HL-60 (cell line): Measurements from ENCODE around the gene DIP2C.
"Not testable (repeated sequence)": the region's sequence is repeated elsewhere in the genome, so short reads cannot be mapped to it uniquely, and the experiment has no call there.

Source experiments
- DNase-seq, 2 experiments: peaks; one replicate each; pipeline ENCODE4 v3.0.0-alpha.2; 2010 to 2020; ENCODE audit warnings: low read depth in 1 of 2, low spot score in 1 of 2
- H3K27ac ChIP-seq: fragments of 250-450 bp; sonication (Bioruptor Pico); replicated peaks from 2 replicates; pipeline ENCODE4 v1.5.1; 2020; ENCODE audit warnings: mild to moderate bottlenecking, moderate library complexity
- H3K27me3 ChIP-seq: fragments of 250-450 bp; sonication (Bioruptor Pico); 2 replicates; pipeline ENCODE4 v1.5.1; 2021; ENCODE audit warnings: mild to moderate bottlenecking, moderate library complexity; ENCODE audit not compliant: insufficient read depth, poor library complexity, severe bottlenecking
- H3K4me3 ChIP-seq: replicated peaks from 2 replicates; pipeline ENCODE4 v1.5.1; 2011; ENCODE audit warnings: mild to moderate bottlenecking, control low read depth, low read length; ENCODE audit not compliant: insufficient read depth
- GABPA ChIP-seq: IDR thresholded peaks from 2 replicates; pipeline ENCODE4 v1.6.1; 2012; ENCODE audit warnings: low read depth
- POLR2AphosphoS5 ChIP-seq: IDR thresholded peaks from 2 replicates; pipeline ENCODE4 v1.6.1; 2012; ENCODE audit warnings: low read depth
- SPI1 ChIP-seq: IDR thresholded peaks from 2 replicates; pipeline ENCODE4 v1.6.1; 2012; ENCODE audit warnings: low read depth, mild to moderate bottlenecking, borderline replicate concordance
- TF ChIP-seq, protein P1 (sequence below): IDR thresholded peaks from 2 replicates; pipeline ENCODE4 v1.6.1; 2012; ENCODE audit warnings: low read depth; ENCODE audit not compliant: insufficient replicate concordance
- TF ChIP-seq, protein P2 (sequence below): IDR thresholded peaks from one replicate; pipeline ENCODE4 v1.5.1; 2011; ENCODE audit warnings: low read length, control low read depth, inconsistent platforms; ENCODE audit not compliant: insufficient read depth

Gene DIP2C

DNA sequence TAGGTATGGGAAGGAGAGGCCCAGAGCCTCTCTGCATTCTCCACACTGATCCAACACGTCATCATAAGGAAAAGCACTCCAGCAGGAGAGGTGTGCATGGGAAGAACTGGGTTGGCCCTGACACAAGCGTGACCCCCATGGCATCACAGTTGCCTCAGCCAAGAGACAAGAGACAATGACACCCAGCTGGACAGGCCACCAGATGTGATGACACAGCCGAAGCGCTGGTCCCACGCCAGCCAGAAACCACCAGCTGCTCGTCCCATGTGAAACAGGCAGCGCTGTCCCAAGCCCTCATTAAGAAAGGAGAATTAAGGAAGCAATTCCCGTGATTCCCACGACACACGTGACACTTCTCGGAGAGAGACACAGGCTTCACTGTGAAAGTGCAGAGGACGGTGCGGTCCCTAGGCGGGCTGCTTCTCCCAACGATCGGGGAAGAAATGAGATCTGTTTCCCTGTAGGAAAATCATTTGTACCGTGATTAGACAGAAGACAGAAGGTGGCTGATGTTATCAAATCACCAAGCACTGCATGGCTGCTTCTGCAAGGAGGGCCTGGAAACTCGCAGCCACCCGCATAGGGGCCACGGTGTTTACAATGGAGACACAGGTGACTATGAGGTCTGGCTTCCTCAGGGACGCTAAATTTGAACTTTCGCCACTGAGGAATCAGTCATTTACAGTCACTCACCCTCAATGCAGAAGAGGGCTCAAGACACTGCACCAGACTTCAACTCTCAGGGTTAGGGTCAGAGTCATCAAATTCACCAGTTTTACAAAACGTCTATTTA, 74.5 kb downstream of the DIP2C start:
- no peak overlapping the region for H3K27ac ChIP-seq
- no peak overlapping the region for H3K4me3 ChIP-seq
- no peaks in the 10 kb centered on the region for H3K27me3 ChIP-seq
- DNase-seq, result no peak
- TF ChIP-seq, protein P1, sequence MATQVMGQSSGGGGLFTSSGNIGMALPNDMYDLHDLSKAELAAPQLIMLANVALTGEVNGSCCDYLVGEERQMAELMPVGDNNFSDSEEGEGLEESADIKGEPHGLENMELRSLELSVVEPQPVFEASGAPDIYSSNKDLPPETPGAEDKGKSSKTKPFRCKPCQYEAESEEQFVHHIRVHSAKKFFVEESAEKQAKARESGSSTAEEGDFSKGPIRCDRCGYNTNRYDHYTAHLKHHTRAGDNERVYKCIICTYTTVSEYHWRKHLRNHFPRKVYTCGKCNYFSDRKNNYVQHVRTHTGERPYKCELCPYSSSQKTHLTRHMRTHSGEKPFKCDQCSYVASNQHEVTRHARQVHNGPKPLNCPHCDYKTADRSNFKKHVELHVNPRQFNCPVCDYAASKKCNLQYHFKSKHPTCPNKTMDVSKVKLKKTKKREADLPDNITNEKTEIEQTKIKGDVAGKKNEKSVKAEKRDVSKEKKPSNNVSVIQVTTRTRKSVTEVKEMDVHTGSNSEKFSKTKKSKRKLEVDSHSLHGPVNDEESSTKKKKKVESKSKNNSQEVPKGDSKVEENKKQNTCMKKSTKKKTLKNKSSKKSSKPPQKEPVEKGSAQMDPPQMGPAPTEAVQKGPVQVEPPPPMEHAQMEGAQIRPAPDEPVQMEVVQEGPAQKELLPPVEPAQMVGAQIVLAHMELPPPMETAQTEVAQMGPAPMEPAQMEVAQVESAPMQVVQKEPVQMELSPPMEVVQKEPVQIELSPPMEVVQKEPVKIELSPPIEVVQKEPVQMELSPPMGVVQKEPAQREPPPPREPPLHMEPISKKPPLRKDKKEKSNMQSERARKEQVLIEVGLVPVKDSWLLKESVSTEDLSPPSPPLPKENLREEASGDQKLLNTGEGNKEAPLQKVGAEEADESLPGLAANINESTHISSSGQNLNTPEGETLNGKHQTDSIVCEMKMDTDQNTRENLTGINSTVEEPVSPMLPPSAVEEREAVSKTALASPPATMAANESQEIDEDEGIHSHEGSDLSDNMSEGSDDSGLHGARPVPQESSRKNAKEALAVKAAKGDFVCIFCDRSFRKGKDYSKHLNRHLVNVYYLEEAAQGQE, result no peak
- TF ChIP-seq, protein P2, sequence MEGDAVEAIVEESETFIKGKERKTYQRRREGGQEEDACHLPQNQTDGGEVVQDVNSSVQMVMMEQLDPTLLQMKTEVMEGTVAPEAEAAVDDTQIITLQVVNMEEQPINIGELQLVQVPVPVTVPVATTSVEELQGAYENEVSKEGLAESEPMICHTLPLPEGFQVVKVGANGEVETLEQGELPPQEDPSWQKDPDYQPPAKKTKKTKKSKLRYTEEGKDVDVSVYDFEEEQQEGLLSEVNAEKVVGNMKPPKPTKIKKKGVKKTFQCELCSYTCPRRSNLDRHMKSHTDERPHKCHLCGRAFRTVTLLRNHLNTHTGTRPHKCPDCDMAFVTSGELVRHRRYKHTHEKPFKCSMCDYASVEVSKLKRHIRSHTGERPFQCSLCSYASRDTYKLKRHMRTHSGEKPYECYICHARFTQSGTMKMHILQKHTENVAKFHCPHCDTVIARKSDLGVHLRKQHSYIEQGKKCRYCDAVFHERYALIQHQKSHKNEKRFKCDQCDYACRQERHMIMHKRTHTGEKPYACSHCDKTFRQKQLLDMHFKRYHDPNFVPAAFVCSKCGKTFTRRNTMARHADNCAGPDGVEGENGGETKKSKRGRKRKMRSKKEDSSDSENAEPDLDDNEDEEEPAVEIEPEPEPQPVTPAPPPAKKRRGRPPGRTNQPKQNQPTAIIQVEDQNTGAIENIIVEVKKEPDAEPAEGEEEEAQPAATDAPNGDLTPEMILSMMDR, result no peak

DNA sequence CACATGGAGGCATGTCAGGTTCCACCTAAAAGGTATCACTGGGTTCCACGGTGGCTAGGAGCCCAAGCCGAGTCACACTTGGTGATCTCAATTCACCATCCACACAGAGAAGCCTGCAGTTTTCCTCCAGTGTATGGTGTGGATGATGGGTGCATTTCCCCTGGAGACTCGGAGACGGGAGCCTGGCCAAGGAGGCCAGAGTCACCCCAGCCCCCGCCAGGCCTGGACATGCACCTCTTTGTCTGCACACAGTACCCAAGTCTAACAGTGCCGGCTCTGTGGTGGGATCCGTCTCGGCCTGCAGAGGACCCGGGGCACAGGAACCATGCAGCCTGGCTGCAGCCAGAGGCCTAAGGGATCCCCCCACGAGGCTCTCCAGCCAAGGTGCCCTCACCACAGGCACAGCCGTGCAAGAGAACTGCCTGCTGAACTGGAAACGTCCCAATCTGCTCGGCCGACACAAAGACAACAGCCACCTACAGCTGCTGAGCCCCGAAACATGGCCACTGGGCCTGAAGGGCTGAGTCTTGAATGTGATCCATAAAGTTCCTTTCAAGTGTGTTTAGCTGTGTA, 75.2 kb downstream of the DIP2C start:
- Histone ChIP-seq H3K27me3 (no peaks in the 10 kb centered on the region), H3K27ac (no peak overlapping the region), H3K4me3 (no peak overlapping the region)
- TF ChIP-seq GABPA (no peak), SPI1 (no peak), POLR2AphosphoS5 (no peak)
- TF ChIP-seq, protein P1, result no peak
- TF ChIP-seq, protein P2, result no peak
- no peak for DNase-seq

DNA sequence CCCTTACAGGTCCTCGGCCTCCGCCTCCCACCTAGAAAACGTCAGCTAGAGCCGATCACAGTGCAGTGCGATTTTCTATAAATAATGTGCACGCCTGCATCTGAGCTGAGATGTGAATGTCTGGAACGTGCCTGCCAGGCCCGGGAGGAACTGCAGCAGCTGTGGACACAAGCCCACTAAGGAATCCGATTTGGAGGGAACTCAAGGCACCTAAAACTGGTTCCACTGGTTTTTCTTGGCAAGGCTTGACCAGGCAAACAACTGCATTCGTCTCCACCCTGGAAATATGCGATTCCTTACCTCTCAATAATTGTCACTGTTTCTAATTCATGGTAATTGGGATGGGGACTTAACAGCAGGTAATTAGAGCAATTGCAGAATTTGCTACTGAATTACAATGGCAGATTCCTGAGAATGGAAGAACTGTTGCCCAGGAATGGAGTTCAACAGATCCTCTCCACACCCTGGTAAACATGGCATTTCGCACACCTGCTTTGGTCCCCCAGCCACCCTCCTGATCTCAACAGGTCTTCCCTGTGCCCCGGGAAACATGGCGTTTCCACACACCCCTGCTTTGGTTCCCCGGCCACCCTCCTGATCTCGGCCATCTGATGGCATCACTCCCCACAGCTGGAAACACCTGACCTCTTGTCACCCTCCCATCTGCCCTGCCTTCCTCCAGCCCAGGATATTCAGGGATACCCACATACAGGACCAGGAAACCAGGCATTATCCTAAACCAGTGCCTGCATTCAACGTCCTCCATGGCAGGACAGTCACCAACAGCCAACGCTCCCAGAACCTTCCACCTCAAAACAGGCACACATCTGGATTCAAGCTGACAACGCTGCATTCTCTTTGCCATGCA, 76.0 kb downstream of the DIP2C start:
- no peak overlapping the region for H3K4me3 ChIP-seq
- TF ChIP-seq POLR2AphosphoS5, result no peak
- no peak overlapping the region for H3K27ac ChIP-seq
- no peaks in the 10 kb centered on the region for H3K27me3 ChIP-seq
- DNase-seq, result no peak

DNA sequence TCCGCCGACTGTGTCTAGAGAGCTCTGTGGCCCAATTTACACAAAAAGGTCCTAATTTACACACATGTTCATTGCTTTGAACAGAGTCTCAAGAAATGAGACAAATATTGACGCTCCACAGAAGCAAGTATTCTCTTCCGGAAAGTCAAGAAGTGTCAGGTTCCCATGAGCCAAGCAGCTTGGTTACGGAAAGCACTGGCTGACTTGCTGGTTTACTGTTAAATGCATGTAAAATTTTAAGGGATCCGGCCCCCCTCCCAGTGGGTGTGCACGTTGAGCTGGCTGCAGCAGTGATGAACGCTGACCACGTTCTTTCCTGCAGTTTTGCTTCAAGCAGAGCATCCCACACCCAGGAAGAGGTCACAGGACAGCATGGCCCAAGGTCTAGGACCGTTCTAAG, 76.8 kb downstream of the DIP2C start:
- TF ChIP-seq POLR2AphosphoS5, result no peak
- TF ChIP-seq, protein P1, result no peak
- TF ChIP-seq, protein P2, result no peak
- TF ChIP-seq GABPA, result no peak
- TF ChIP-seq SPI1, result no peak
- Histone ChIP-seq H3K27ac (no peak overlapping the region), H3K27me3 (no peaks in the 10 kb centered on the region)

DNA sequence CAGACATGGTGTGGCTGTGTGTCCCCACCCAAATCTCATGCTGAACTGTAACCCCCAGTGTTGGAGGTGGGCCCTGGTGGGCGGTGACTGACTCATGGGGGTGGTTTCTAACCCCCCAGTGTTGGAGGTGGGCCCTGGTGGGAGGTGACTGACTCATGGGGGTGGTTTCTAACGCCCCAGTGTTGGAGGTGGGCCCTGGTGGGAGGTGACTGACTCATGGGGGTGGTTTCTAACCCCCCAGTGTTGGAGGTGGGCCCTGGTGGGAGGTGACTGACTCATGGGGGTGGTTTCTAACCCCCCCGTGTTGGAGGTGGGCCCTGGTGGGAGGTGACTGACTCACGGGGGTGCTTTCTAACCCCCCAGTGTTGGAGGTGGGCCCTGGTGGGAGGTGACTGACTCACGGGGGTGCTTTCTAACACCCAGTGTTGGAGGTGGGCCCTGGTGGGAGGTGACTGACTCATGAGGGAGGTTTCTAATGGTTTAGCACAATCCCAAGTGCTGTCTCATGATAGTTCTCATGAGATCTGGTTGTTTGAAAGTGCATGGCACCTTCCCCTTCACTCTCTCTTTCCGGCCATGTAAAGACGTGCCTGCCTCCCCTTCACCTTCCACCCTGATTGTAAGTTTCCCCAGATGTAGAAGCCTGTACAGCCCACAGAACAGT, 78.7 kb downstream of the DIP2C start:
- H3K4me3 ChIP-seq, H3K27ac ChIP-seq, H3K27me3 ChIP-seq, DNase-seq: not testable (repeated sequence)

More for the DNA sequence above, 76.8 kb downstream of the DIP2C start:
- DNase-seq, result no peak
- H3K4me3 ChIP-seq, result no peak overlapping the region
